Neural cell (in vitro differentiated cells): ENCODE data around the gene NYAP2. TPM values are rescaled to one million over a fixed set of nuclear protein-coding genes. Genes with fewer than 3 reads are reported as not detected.

Experiments
- H2AFZ ChIP-seq: fragments of 200-600, 300-800 bp; sonication (generic), shearing (Covaris generic); 2 replicates; pipeline ENCODE4 v1.6.0; 2014; ENCODE audit warnings: low read depth, mild to moderate bottlenecking, antibody characterized with exemption, low read length, moderate library complexity
- H3F3A ChIP-seq: fragments of 200-600 bp; shearing (Covaris generic); 2 replicates; pipeline ENCODE4 v1.6.1; 2016; ENCODE audit warnings: mild to moderate bottlenecking, moderate library complexity, mixed read lengths, antibody characterized with exemption, low read length; ENCODE audit not compliant: insufficient read depth, poor library complexity, severe bottlenecking
- H3K27ac ChIP-seq: fragments of 200-600, 300-800 bp; sonication (generic), shearing (Covaris generic); 2 replicates; pipeline ENCODE4 v1.5.1; 2014; ENCODE audit warnings: mild to moderate bottlenecking, low read length, moderate library complexity
- H3K27me3 ChIP-seq: fragments of 300-800, 200-600 bp; sonication (generic), shearing (Covaris generic); 2 replicates; pipeline ENCODE4 v1.6.0; 2014; ENCODE audit warnings: mild to moderate bottlenecking, low read depth, low read length, moderate library complexity; ENCODE audit not compliant: insufficient read depth
- H3K36me3 ChIP-seq: fragments of 300-800, 200-600 bp; sonication (generic), shearing (Covaris generic); 2 replicates; pipeline ENCODE4 v1.5.1; 2014; ENCODE audit warnings: mild to moderate bottlenecking, antibody characterized with exemption, low read length, moderate library complexity; ENCODE audit not compliant: insufficient read depth
- H3K4me2 ChIP-seq: fragments of 300-800, 200-600 bp; sonication (generic), shearing (Covaris generic); 2 replicates; pipeline ENCODE4 v1.6.0; 2014; ENCODE audit warnings: mild to moderate bottlenecking, low read length
- H3K4me3 ChIP-seq: fragments of 300-800, 200-600 bp; sonication (generic), shearing (Covaris generic); 2 replicates; pipeline ENCODE4 v1.5.1; 2014; ENCODE audit warnings: mild to moderate bottlenecking, low read length, moderate library complexity
- H3K79me2 ChIP-seq: fragments of 200-600 bp; shearing (Covaris generic); replicated peaks from 2 replicates; pipeline ENCODE4 v1.6.0; 2014; ENCODE audit warnings: mild to moderate bottlenecking, low read length, moderate library complexity; ENCODE audit not compliant: insufficient read depth
- H3K9ac ChIP-seq: fragments of 300-800, 200-600 bp; sonication (generic), shearing (Covaris generic); 2 replicates; pipeline ENCODE4 v1.6.1; 2016; ENCODE audit warnings: mild to moderate bottlenecking, low read length, mixed read lengths
- H3K9me2 ChIP-seq: fragments of 200-600 bp; shearing (Covaris generic); 2 replicates; pipeline ENCODE4 v1.6.1; 2016; ENCODE audit warnings: mild to moderate bottlenecking, low read length, mixed read lengths; ENCODE audit not compliant: insufficient read depth
- H3K9me3 ChIP-seq: fragments of 200-600, 300-800 bp; sonication (generic), shearing (Covaris generic); 2 replicates; pipeline ENCODE4 v1.6.1; 2016; ENCODE audit warnings: mild to moderate bottlenecking, mixed run types, low read length, moderate library complexity, mixed read lengths
- H4K20me1 ChIP-seq: fragments of 200-600 bp; shearing (Covaris generic); 2 replicates; pipeline ENCODE4 v1.6.1; 2016; ENCODE audit warnings: mild to moderate bottlenecking, mixed run types; ENCODE audit not compliant: insufficient read depth
- EP300 ChIP-seq: fragments of 450-650 bp; conservative IDR thresholded peaks from 2 replicates; pipeline ENCODE4 v1.6.1; 2014; ENCODE audit warnings: antibody characterized with exemption, mild to moderate bottlenecking, moderate library complexity; ENCODE audit not compliant: poor library complexity, severe bottlenecking
- EZH2 ChIP-seq: fragments of 200-600, 300-800 bp; shearing (Covaris generic), sonication (generic); IDR thresholded peaks from 2 replicates; pipeline ENCODE4 v1.6.1; 2014; ENCODE audit warnings: antibody characterized with exemption, low read length, borderline replicate concordance, mild to moderate bottlenecking; ENCODE audit not compliant: insufficient read depth, poor library complexity, severe bottlenecking
- MXI1 ChIP-seq: fragments of 450-650 bp; conservative IDR thresholded peaks from 2 replicates; pipeline ENCODE4 v1.6.1; 2014; ENCODE audit warnings: antibody characterized with exemption, mild to moderate bottlenecking; ENCODE audit not compliant: poor library complexity, severe bottlenecking
- POLR2AphosphoS5 ChIP-seq: IDR thresholded peaks from 2 replicates; pipeline ENCODE4 v1.6.1; 2012
- RAD21 ChIP-seq: fragments of 450-650 bp; conservative IDR thresholded peaks from 2 replicates; pipeline ENCODE4 v1.6.1; 2014; ENCODE audit warnings: antibody characterized with exemption, mild to moderate bottlenecking, moderate library complexity
- SMC3 ChIP-seq: fragments of 450-650 bp; conservative IDR thresholded peaks from 2 replicates; pipeline ENCODE4 v1.6.1; 2014; ENCODE audit warnings: antibody characterized with exemption, mild to moderate bottlenecking, moderate library complexity; ENCODE audit not compliant: poor library complexity
- TAF1 ChIP-seq: IDR thresholded peaks from 2 replicates; pipeline ENCODE4 v1.6.1; 2012; ENCODE audit warnings: low read depth
- polyA plus RNA-seq: library from polyadenylated mRNA; depleted of rRNA; stranded (reverse); fragments of >200 nt; gene quantifications from 2 replicates; pipeline ENCODE4 v1.2.3, GENCODE V29; 2014
- TF ChIP-seq, protein P1 (sequence below): IDR thresholded peaks from 2 replicates; pipeline ENCODE4 v1.6.1; 2012; ENCODE audit warnings: borderline replicate concordance
- TF ChIP-seq, protein P2 (sequence below): fragments of 450-650 bp; IDR thresholded peaks from 2 replicates; pipeline ENCODE4 v1.5.1; 2014; ENCODE audit warnings: antibody characterized with exemption, mild to moderate bottlenecking, moderate library complexity; ENCODE audit not compliant: poor library complexity, severe bottlenecking

The NYAP2 gene
- polyA plus RNA-seq, 1 donor from 2014 or later = 0.98 TPM

DNA sequence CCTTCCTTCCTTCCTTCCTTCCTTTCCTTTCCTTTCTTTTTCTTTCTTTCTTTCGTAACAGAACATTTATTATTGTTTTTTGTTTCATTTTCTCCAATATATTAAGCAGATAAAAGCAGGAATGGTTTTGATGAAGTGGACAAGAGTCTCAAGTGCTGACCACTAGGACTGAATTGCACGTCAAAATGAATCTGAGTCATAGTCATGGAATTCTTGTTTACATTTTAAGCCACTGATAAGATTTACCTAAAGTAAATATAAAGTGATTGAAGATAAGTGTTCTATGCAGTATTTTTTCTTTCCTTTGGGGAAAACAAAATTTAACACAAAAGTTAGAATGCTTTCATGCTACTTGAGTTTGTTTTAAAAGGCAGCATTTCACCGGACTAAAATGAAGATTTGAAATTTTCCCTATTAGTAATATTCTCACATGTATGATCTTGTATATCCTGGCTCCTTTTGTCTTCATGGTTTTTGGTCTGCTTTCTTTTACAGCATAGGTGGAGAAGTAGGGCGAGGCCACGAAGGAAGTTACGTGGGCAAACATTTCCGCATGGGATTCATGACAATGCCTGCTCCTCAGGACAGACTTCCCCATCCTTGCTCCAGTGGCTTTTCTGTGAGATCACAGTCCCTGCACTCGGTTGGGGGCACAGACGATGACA, 113.5 kb downstream of the NYAP2 start:
- Histone ChIP-seq H3K4me2 (no peak overlapping the region), H3K27me3 (no peaks in the 10 kb centered on the region), H3K4me3 (no peak overlapping the region), H3K36me3 (no peaks in the 10 kb centered on the region), H3K27ac (no peak overlapping the region), H2AFZ (no peak overlapping the region), H4K20me1 (no peaks in the 10 kb centered on the region), H3K9ac (no peak overlapping the region), H3K9me3 (no peaks in the 10 kb centered on the region), H3F3A (no peaks in the 10 kb centered on the region), H3K79me2 (no peaks in the 10 kb centered on the region), H3K9me2 (no peaks in the 10 kb centered on the region)
- TF ChIP-seq, protein P1, sequence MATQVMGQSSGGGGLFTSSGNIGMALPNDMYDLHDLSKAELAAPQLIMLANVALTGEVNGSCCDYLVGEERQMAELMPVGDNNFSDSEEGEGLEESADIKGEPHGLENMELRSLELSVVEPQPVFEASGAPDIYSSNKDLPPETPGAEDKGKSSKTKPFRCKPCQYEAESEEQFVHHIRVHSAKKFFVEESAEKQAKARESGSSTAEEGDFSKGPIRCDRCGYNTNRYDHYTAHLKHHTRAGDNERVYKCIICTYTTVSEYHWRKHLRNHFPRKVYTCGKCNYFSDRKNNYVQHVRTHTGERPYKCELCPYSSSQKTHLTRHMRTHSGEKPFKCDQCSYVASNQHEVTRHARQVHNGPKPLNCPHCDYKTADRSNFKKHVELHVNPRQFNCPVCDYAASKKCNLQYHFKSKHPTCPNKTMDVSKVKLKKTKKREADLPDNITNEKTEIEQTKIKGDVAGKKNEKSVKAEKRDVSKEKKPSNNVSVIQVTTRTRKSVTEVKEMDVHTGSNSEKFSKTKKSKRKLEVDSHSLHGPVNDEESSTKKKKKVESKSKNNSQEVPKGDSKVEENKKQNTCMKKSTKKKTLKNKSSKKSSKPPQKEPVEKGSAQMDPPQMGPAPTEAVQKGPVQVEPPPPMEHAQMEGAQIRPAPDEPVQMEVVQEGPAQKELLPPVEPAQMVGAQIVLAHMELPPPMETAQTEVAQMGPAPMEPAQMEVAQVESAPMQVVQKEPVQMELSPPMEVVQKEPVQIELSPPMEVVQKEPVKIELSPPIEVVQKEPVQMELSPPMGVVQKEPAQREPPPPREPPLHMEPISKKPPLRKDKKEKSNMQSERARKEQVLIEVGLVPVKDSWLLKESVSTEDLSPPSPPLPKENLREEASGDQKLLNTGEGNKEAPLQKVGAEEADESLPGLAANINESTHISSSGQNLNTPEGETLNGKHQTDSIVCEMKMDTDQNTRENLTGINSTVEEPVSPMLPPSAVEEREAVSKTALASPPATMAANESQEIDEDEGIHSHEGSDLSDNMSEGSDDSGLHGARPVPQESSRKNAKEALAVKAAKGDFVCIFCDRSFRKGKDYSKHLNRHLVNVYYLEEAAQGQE = no peak
- TF ChIP-seq EZH2 (no peak), POLR2AphosphoS5 (no peak), SMC3 (no peak), RAD21 (no peak), TAF1 (no peak), EP300 (no peak), MXI1 (no peak)
- TF ChIP-seq, protein P2, sequence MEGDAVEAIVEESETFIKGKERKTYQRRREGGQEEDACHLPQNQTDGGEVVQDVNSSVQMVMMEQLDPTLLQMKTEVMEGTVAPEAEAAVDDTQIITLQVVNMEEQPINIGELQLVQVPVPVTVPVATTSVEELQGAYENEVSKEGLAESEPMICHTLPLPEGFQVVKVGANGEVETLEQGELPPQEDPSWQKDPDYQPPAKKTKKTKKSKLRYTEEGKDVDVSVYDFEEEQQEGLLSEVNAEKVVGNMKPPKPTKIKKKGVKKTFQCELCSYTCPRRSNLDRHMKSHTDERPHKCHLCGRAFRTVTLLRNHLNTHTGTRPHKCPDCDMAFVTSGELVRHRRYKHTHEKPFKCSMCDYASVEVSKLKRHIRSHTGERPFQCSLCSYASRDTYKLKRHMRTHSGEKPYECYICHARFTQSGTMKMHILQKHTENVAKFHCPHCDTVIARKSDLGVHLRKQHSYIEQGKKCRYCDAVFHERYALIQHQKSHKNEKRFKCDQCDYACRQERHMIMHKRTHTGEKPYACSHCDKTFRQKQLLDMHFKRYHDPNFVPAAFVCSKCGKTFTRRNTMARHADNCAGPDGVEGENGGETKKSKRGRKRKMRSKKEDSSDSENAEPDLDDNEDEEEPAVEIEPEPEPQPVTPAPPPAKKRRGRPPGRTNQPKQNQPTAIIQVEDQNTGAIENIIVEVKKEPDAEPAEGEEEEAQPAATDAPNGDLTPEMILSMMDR = no peak

DNA sequence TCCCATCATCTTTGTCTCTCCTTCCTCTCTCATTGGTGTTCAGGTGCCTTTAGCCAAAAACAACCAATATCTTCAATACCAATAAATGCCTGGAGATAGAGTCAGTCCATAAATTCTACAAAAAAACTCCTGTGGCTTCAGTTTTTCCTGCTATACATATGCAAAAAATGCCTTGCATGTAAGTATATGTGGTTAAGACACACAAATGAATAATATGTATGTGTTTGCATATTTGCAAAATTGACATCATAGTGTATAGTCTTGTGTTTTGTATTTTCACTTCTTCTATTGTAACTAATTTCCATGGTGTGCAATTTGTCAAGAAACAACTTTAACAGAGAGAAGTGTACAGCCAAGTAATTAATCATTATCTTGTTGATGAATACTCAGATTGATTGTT, 115.5 kb downstream of the NYAP2 start:
- no peaks in the 10 kb centered on the region for H3F3A ChIP-seq
- H3K27ac ChIP-seq = no peak overlapping the region
- H3K9me2 ChIP-seq = no peaks in the 10 kb centered on the region
- no peak overlapping the region for H3K4me3 ChIP-seq
- H3K4me2 ChIP-seq = no peak overlapping the region
- H3K36me3 ChIP-seq = no peaks in the 10 kb centered on the region
- H2AFZ ChIP-seq = no peak overlapping the region
- H3K9ac ChIP-seq = no peak overlapping the region
- no peaks in the 10 kb centered on the region for H3K9me3 ChIP-seq
- H3K27me3 ChIP-seq = no peaks in the 10 kb centered on the region
- TF ChIP-seq, protein P2 = no peak
- TF ChIP-seq TAF1 (no peak), SMC3 (no peak), POLR2AphosphoS5 (no peak), MXI1 (no peak), RAD21 (no peak), EZH2 (no peak)
- H4K20me1 ChIP-seq = no peaks in the 10 kb centered on the region
- H3K79me2 ChIP-seq = no peaks in the 10 kb centered on the region
